ENCODE data around the gene FBXO42.

DNA sequence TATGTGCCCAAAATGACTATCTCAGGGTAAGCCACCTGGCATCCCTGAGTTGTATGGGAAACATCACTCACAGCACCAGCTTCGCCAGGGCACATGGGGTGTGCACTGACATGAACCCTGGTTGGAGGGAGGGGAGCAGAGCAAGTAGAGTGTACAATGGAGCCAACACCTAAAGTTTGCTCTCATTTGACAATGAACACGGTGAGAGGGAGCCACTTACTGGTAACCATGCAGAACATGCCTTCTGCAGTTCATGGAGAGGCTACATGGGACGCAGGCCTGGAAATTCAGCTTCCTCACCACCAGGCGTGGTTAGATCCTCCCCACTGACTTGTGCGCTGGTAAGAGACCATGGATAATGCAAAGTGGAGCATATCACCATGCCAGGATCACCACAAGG lies 105.3 kb downstream of the FBXO42 start:
- TF ChIP-seq POLR2AphosphoS5 (IDR thresholded peaks at IDR 0.05; ENCODE audit: low read depth), result no peak
- TF ChIP-seq, protein P1, sequence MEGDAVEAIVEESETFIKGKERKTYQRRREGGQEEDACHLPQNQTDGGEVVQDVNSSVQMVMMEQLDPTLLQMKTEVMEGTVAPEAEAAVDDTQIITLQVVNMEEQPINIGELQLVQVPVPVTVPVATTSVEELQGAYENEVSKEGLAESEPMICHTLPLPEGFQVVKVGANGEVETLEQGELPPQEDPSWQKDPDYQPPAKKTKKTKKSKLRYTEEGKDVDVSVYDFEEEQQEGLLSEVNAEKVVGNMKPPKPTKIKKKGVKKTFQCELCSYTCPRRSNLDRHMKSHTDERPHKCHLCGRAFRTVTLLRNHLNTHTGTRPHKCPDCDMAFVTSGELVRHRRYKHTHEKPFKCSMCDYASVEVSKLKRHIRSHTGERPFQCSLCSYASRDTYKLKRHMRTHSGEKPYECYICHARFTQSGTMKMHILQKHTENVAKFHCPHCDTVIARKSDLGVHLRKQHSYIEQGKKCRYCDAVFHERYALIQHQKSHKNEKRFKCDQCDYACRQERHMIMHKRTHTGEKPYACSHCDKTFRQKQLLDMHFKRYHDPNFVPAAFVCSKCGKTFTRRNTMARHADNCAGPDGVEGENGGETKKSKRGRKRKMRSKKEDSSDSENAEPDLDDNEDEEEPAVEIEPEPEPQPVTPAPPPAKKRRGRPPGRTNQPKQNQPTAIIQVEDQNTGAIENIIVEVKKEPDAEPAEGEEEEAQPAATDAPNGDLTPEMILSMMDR (conservative IDR thresholded peaks at IDR 0.05; ENCODE audit: low read depth in 2 of 2), result no peak
- TF ChIP-seq EZH2 (IDR thresholded peaks at IDR 0.05; ENCODE audit: low read depth, unreplicated experiment), result no peak
- no peak for TF ChIP-seq ZNF114 (CRISPR knock-in tag; IDR thresholded peaks at IDR 0.05)
